ENCODE results near the gene RABAC1.

DNA sequence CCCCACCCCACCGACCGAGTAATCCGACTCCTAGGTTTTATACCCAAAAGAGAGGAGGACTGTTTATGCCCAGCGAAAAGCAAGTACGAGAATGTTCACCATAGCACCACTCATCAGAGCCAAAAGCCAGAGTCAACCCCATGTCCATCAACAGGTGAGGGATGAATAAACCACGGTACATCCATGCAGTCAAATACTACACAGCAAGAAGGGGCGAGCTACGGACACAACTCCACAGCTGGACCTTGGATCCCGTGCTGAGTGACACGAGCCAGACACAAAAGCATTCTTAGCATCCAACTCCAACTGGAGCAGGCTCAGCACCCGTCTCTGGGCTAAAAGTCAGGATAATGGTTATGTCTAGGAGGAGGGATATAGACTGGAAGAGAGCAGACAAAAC is 12.2 kb upstream of the RABAC1 start:
- TF ChIP-seq, protein P1, sequence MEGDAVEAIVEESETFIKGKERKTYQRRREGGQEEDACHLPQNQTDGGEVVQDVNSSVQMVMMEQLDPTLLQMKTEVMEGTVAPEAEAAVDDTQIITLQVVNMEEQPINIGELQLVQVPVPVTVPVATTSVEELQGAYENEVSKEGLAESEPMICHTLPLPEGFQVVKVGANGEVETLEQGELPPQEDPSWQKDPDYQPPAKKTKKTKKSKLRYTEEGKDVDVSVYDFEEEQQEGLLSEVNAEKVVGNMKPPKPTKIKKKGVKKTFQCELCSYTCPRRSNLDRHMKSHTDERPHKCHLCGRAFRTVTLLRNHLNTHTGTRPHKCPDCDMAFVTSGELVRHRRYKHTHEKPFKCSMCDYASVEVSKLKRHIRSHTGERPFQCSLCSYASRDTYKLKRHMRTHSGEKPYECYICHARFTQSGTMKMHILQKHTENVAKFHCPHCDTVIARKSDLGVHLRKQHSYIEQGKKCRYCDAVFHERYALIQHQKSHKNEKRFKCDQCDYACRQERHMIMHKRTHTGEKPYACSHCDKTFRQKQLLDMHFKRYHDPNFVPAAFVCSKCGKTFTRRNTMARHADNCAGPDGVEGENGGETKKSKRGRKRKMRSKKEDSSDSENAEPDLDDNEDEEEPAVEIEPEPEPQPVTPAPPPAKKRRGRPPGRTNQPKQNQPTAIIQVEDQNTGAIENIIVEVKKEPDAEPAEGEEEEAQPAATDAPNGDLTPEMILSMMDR (IDR thresholded peaks at IDR 0.05; ENCODE audit: poor library complexity, severe bottlenecking), result no peak
- TF ChIP-seq EZH2 (IDR thresholded peaks at IDR 0.05; ENCODE audit: borderline replicate concordance, insufficient read depth, low read length, poor library complexity, severe bottlenecking) (no peak), EP300 (conservative IDR thresholded peaks at IDR 0.05; ENCODE audit: poor library complexity, severe bottlenecking) (no peak), POLR2AphosphoS5 (IDR thresholded peaks at IDR 0.05) (no peak), SMC3 (conservative IDR thresholded peaks at IDR 0.05; ENCODE audit: poor library complexity) (no peak), RAD21 (conservative IDR thresholded peaks at IDR 0.05) (no peak), TAF1 (IDR thresholded peaks at IDR 0.05; ENCODE audit: low read depth) (no peak), MXI1 (conservative IDR thresholded peaks at IDR 0.05; ENCODE audit: poor library complexity, severe bottlenecking) (no peak)
- TF ChIP-seq, protein P2, sequence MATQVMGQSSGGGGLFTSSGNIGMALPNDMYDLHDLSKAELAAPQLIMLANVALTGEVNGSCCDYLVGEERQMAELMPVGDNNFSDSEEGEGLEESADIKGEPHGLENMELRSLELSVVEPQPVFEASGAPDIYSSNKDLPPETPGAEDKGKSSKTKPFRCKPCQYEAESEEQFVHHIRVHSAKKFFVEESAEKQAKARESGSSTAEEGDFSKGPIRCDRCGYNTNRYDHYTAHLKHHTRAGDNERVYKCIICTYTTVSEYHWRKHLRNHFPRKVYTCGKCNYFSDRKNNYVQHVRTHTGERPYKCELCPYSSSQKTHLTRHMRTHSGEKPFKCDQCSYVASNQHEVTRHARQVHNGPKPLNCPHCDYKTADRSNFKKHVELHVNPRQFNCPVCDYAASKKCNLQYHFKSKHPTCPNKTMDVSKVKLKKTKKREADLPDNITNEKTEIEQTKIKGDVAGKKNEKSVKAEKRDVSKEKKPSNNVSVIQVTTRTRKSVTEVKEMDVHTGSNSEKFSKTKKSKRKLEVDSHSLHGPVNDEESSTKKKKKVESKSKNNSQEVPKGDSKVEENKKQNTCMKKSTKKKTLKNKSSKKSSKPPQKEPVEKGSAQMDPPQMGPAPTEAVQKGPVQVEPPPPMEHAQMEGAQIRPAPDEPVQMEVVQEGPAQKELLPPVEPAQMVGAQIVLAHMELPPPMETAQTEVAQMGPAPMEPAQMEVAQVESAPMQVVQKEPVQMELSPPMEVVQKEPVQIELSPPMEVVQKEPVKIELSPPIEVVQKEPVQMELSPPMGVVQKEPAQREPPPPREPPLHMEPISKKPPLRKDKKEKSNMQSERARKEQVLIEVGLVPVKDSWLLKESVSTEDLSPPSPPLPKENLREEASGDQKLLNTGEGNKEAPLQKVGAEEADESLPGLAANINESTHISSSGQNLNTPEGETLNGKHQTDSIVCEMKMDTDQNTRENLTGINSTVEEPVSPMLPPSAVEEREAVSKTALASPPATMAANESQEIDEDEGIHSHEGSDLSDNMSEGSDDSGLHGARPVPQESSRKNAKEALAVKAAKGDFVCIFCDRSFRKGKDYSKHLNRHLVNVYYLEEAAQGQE (IDR thresholded peaks at IDR 0.05; ENCODE audit: borderline replicate concordance), result no peak
